H1 (cell line): ENCODE measurements around the gene C3orf80. TPM values are rescaled to one million over a fixed set of nuclear protein-coding genes. Genes with fewer than 3 reads are reported as not detected.

ENCODE experiments used
- ASH2L ChIP-seq: fragments of 200-600, 300-600 bp; sonication (generic); IDR thresholded peaks from one replicate; pipeline ENCODE4 v1.7.1; 2017; ENCODE audit warnings: low read length
- KDM4A ChIP-seq: IDR thresholded peaks from one replicate; pipeline ENCODE4 v1.7.1; 2012; ENCODE audit warnings: low read depth, mild to moderate bottlenecking, moderate library complexity, low read length, inconsistent platforms; ENCODE audit not compliant: severe bottlenecking
- MAX ChIP-seq: IDR thresholded peaks from 2 replicates; pipeline ENCODE4 v1.6.1; 2012; ENCODE audit warnings: inconsistent platforms
- TBP ChIP-seq: IDR thresholded peaks from 2 replicates; pipeline ENCODE4 v1.6.1; 2011; ENCODE audit warnings: low read depth, low read length, improper control_type of control experiment
- USF2 ChIP-seq: IDR thresholded peaks from 2 replicates; pipeline ENCODE4 v1.6.1; 2011; ENCODE audit warnings: low read length, improper control_type of control experiment
- ZNF274 ChIP-seq: IDR thresholded peaks from 2 replicates; pipeline ENCODE4 v1.7.0; 2012; ENCODE audit warnings: low read length, borderline replicate concordance; ENCODE audit errors: extremely low read depth
- polyA plus RNA-seq, 7 experiments: library from polyadenylated mRNA; depleted of rRNA in 3 of 7; stranded (reverse) in 5 of 7; unstranded in 2 of 7; fragments of >200 nt in 5 of 7; fragments of 200-250 nt in 2 of 7; gene quantifications; 1 replicate in 5 of 7; 2 replicates in 1 of 7; 4 replicates in 1 of 7; pipeline versions ENCODE4 v1.2.1 to v1.2.3, GENCODE V29; 2011 to 2013; ENCODE audit warnings: missing spikeins in 2 of 7, mixed read lengths in 2 of 7
- total RNA-seq: library from RNA; stranded (reverse); fragmentation: NEBNext Ultra II Directional; extraction: Animal tissue kit (Norgen Biotek cat#: 25700); gene quantifications from 2 replicates; pipeline ENCODE4 v1.2.1, GENCODE V29; 2021

Gene C3orf80
- total and polyA plus RNA-seq, 2 of the 8 experiments (the other 6 are each of a cell fraction or from before 2014, with no cell fraction given): 0.57 to 1.1 TPM

- TF ChIP-seq USF2 (0 out of 2 replicates have a peak, but pooled peaks have one; percentile 47), TBP (no peak; the same call in 1 of the 2 replicates), KDM4A (peak; percentile 75), ASH2L (peak; percentile 2), MAX (peak; percentile 99), ZNF274 (no peak)
These were observed 1.0 kb downstream of the C3orf80 start (continued) for GRCh38 chr3:160226026-160226907.
